ENCODE measurements around the gene C1orf141. TPM values are rescaled to one million over a fixed set of nuclear protein-coding genes. Genes with fewer than 3 reads are reported as not detected.

C1orf141 gene
- total and polyA plus RNA-seq, 2 donors (not counting 3 experiments of a cell fraction or from before 2014, with no cell fraction given) = not detected

- H3K27me3 ChIP-seq (ENCODE audit: control insufficient read depth in 2 of 2, insufficient read depth in 2 of 2, low read length in 2 of 2) = peaks cover 3 to 5% of the 10 kb centered on the region in 2 experiments
- no peaks in the 10 kb centered on the region for H3K79me2 ChIP-seq (ENCODE audit: control insufficient read depth, insufficient read depth, low read length)
- TF ChIP-seq EZH2 (IDR thresholded peaks at IDR 0.05; ENCODE audit: borderline replicate concordance, low read depth, low read length, severe bottlenecking) (no peak), CTCF (IDR thresholded peaks at IDR 0.05; ENCODE audit: extremely low read depth in 1 of 2, insufficient read depth in 1 of 2, low read depth in 1 of 2, low read length in 2 of 2) (no peak), POLR2A (IDR thresholded peaks at IDR 0.05; ENCODE audit: low read depth, low read length) (no peak), POLR2AphosphoS5 (IDR thresholded peaks at IDR 0.05; ENCODE audit: insufficient read depth, low read depth, low read length) (no peak), FOS (IDR thresholded peaks at IDR 0.05; ENCODE audit: borderline replicate concordance, insufficient read depth, low read length) (no peak), MYC (IDR thresholded peaks at IDR 0.05; ENCODE audit: low read depth, low read length) (no peak), JUN (IDR thresholded peaks at IDR 0.05; ENCODE audit: borderline replicate concordance, insufficient read depth, insufficient read length, low read depth) (no peak), MAX (IDR thresholded peaks at IDR 0.05; ENCODE audit: insufficient read depth, insufficient read length) (no peak), GATA2 (IDR thresholded peaks at IDR 0.05; ENCODE audit: insufficient read depth, insufficient read length, low read depth, low read length) (no peak)
- no peak overlapping the region for H3K27ac ChIP-seq (ENCODE audit: insufficient read depth, low read depth, low read length)
- dilution Hi-C loops (cut with MboI; ENCODE audit: extremely low pct_ligation_motif_present, low sequenced_read_pairs) (no loop called here), intact Hi-C loops (cut with micrococcal nuclease) (no loop called here)
- ChIA-PET POLR2A (no interaction called here), CTCF (interaction anchor here (1.8 to 2.3 kb wide), 2 partner anchors 23 to 176 kb away, joined by 4 to 12 read pairs; no protein-coding TSS in a partner anchor)
- no peaks in the 10 kb centered on the region for H3K9me3 ChIP-seq (replicated peaks; ENCODE audit: control insufficient read depth, insufficient read depth, low read length)
- no peaks in the 10 kb centered on the region for H4K20me1 ChIP-seq (replicated peaks; ENCODE audit: control insufficient read depth, extremely low read depth, insufficient read depth, low read length)
- H3K36me3 ChIP-seq (ENCODE audit: control insufficient read depth in 2 of 2, extremely low read depth in 1 of 2, insufficient read depth in 2 of 2, low read length in 2 of 2) = no peaks in the 10 kb centered on the region
- no peak overlapping the region for H3K4me3 ChIP-seq (replicated peaks in 1 of 3; ENCODE audit: insufficient read depth in 1 of 3, low read depth in 1 of 3, low read length in 3 of 3)
- H3K9ac ChIP-seq (replicated peaks; ENCODE audit: extremely low read depth, insufficient read depth, low read length) = no peak overlapping the region
- H3K4me1 ChIP-seq (ENCODE audit: control insufficient read depth, extremely low read depth, insufficient read depth, low read length) = no peaks in the 10 kb centered on the region
- no peak overlapping the region for H3K4me2 ChIP-seq (ENCODE audit: insufficient read depth, low read length)
- no peak overlapping the region for H2AFZ ChIP-seq (ENCODE audit: low read depth, low read length)
- DNase-seq (ENCODE audit: low read depth, low spot score) (no peak), FAIRE-seq (no peak)
- BruUV-seq (replicated peaks) = no TSS peak
- H3K9me1 ChIP-seq (replicated peaks; ENCODE audit: control insufficient read depth, extremely low read depth, insufficient read depth, low read length) = no peaks in the 10 kb centered on the region
Measured at GRCh38 chr1:67171978-67172377, 37.2 kb upstream of the C1orf141 start.

Data from endothelial cell of umbilical vein (primary cell).